PFSK-1 (cell line): ENCODE data around the gene ABCC2.

Experiments used
- FOXP2 ChIP-seq: optimal IDR thresholded peaks from 2 replicates; pipeline ENCODE3; 2011; ENCODE audit warnings: borderline replicate concordance, control low read depth, inconsistent platforms; ENCODE audit not compliant: insufficient read depth; ENCODE audit errors: extremely low read length, extremely low read depth
- POLR2AphosphoS5 ChIP-seq: IDR thresholded peaks from 2 replicates; pipeline ENCODE4 v1.6.1; 2012; ENCODE audit warnings: low read depth, mild to moderate bottlenecking, control low read depth, low read length, moderate library complexity
- REST ChIP-seq, 2 experiments: IDR thresholded peaks; 2 replicates each; pipeline versions ENCODE4 v1.6.1 to v1.8.0; 2011 to 2012; ENCODE audit warnings: low read depth in 2 of 2, low read length in 2 of 2, control low read depth in 1 of 2, inconsistent platforms in 1 of 2, mild to moderate bottlenecking in 1 of 2, moderate library complexity in 1 of 2; ENCODE audit not compliant: insufficient read depth in 1 of 2
- SIN3A ChIP-seq: IDR thresholded peaks from 2 replicates; pipeline ENCODE4 v1.6.1; 2012; ENCODE audit warnings: mild to moderate bottlenecking, low read length, moderate library complexity, borderline replicate concordance; ENCODE audit not compliant: insufficient read depth
- TAF1 ChIP-seq: IDR thresholded peaks from 2 replicates; pipeline ENCODE4 v1.6.1; 2012; ENCODE audit warnings: low read length, control low read depth, borderline replicate concordance; ENCODE audit not compliant: insufficient read depth

ABCC2 gene

GRCh38 chr10:99775850-99776249, 6.6 kb upstream of the ABCC2 start:
- TF ChIP-seq POLR2AphosphoS5, result no peak
- 0 out of 2 replicates have a peak, but pooled peaks have one; percentile 27 for TF ChIP-seq TAF1

- no peak for TF ChIP-seq SIN3A
- TF ChIP-seq TAF1, result no peak
- TF ChIP-seq POLR2AphosphoS5, result no peak
- no peak for TF ChIP-seq FOXP2
- no peak for TF ChIP-seq REST (IDR thresholded peaks at IDR 0.05; ENCODE audit: insufficient read depth in 1 of 2, low read depth in 2 of 2, low read length in 2 of 2)
These were observed 4.3 kb upstream of the ABCC2 start for GRCh38 chr10:99777918-99778714.

- TF ChIP-seq SIN3A (no peak), TAF1 (no peak), POLR2AphosphoS5 (no peak), REST (IDR thresholded peaks at IDR 0.05; ENCODE audit: insufficient read depth in 1 of 2, low read depth in 2 of 2, low read length in 2 of 2) (no peak), FOXP2 (no peak)
These were observed 3.1 kb upstream of the ABCC2 start for GRCh38 chr10:99779335-99779734.

GRCh38 chr10:99781734-99782429, 558 bp upstream of the ABCC2 start:
- no peak for TF ChIP-seq FOXP2
- no peak for TF ChIP-seq TAF1
- no peak for TF ChIP-seq POLR2AphosphoS5
- no peak for TF ChIP-seq REST (IDR thresholded peaks at IDR 0.05; ENCODE audit: insufficient read depth in 1 of 2, low read depth in 2 of 2, low read length in 2 of 2)
- no peak for TF ChIP-seq SIN3A

- no peak for TF ChIP-seq REST (IDR thresholded peaks at IDR 0.05; ENCODE audit: insufficient read depth in 1 of 2, low read depth in 2 of 2, low read length in 2 of 2)
- no peak for TF ChIP-seq SIN3A
- no peak for TF ChIP-seq FOXP2
- TF ChIP-seq POLR2AphosphoS5, result no peak
These were observed 1.7 kb downstream of the ABCC2 start for GRCh38 chr10:99784016-99784726.
